HG02610 (cell line): ENCODE measurements around the gene XPO6.
A peak's percentile ranks its signal among the peaks of the same experiment; 100 is the strongest.
"Not testable (repeated sequence)": the region's sequence is repeated elsewhere in the genome, so short reads cannot be mapped to it uniquely, and the experiment has no call there.

ENCODE experiments used
- ATAC-seq: cut with Tn5 transposase; IDR thresholded peaks from one replicate; pipeline ENCODE4 v1.9.1; 2021; ENCODE audit warnings: mild to moderate bottlenecking, moderate library complexity; ENCODE audit not compliant: unreplicated experiment

The XPO6 gene

GRCh38 chr16:28211758-28212531 lies at the start of gene XPO6:
TSS of gene XPO6 (minus strand) at chr16:28211965. CDS start at chr16:28211368, 597 bp downstream.
- peak; percentile 81 for ATAC-seq

- ATAC-seq: no peak
Measured at GRCh38 chr16:28260193-28260592, 48.4 kb upstream of the XPO6 start.

GRCh38 chr16:28259781-28260150 lies 48.0 kb upstream of the XPO6 start:
- ATAC-seq: no peak

- ATAC-seq: no peak
Measured at GRCh38 chr16:28259091-28259780, 47.5 kb upstream of the XPO6 start.

- ATAC-seq: no peak
Measured at GRCh38 chr16:28258567-28258966, 46.8 kb upstream of the XPO6 start.

- no peak for ATAC-seq
Measured at GRCh38 chr16:28257256-28257655, 45.5 kb upstream of the XPO6 start.

GRCh38 chr16:28255838-28256237 lies 44.1 kb upstream of the XPO6 start:
- ATAC-seq: no peak

- no peak for ATAC-seq
Measured at GRCh38 chr16:28254158-28254557, 42.4 kb upstream of the XPO6 start.

- ATAC-seq: no peak
Measured at GRCh38 chr16:28250999-28251398, 39.2 kb upstream of the XPO6 start.

- not testable (repeated sequence) for ATAC-seq
Measured at GRCh38 chr16:28249483-28249882, 37.7 kb upstream of the XPO6 start.

GRCh38 chr16:28241924-28242323 lies 30.2 kb upstream of the XPO6 start:
- ATAC-seq: no peak

- ATAC-seq: no peak
Measured at GRCh38 chr16:28237754-28238357, 26.1 kb upstream of the XPO6 start.

- no peak for ATAC-seq
Measured at GRCh38 chr16:28231763-28232162, 20.0 kb upstream of the XPO6 start.

- not testable (repeated sequence) for ATAC-seq
Measured at GRCh38 chr16:28223909-28224308, 12.1 kb upstream of the XPO6 start.

- ATAC-seq: not testable (repeated sequence)
Measured at GRCh38 chr16:28219777-28220176, 8.0 kb upstream of the XPO6 start.

GRCh38 chr16:28219282-28219681 lies 7.5 kb upstream of the XPO6 start:
- no peak for ATAC-seq

- ATAC-seq: no peak
Measured at GRCh38 chr16:28218109-28218508, 6.3 kb upstream of the XPO6 start.

- no peak for ATAC-seq
Measured at GRCh38 chr16:28217326-28217725, 5.6 kb upstream of the XPO6 start.

GRCh38 chr16:28213396-28213795 lies 1.6 kb upstream of the XPO6 start:
- ATAC-seq: no peak

GRCh38 chr16:28212532-28212873 lies 738 bp upstream of the XPO6 start:
- no peak for ATAC-seq

GRCh38 chr16:28210979-28211588 lies 681 bp downstream of the XPO6 start:
- peak; percentile 41 for ATAC-seq

- ATAC-seq: no peak
Measured at GRCh38 chr16:28210264-28210663, 1.5 kb downstream of the XPO6 start.
